Urinary bladder (tissue), 4 donors: ENCODE results near the gene STAT5A. TPM values are rescaled to one million over a fixed set of nuclear protein-coding genes. Genes with fewer than 3 reads are reported as not detected.

Experiments used
- DNase-seq: peaks from one replicate; pipeline ENCODE4 v3.0.0-alpha.2; 2015; ENCODE audit errors: extremely low spot score
- H3K27ac ChIP-seq: one replicate; pipeline ENCODE4 v1.5.1; 2013; ENCODE audit warnings: low read depth, mild to moderate bottlenecking, moderate library complexity
- H3K36me3 ChIP-seq: one replicate; pipeline ENCODE4 v1.6.1; 2013; ENCODE audit warnings: mild to moderate bottlenecking, moderate library complexity; ENCODE audit not compliant: insufficient read depth
- H3K4me1 ChIP-seq: one replicate; pipeline ENCODE4 v1.6.1; 2013; ENCODE audit warnings: mild to moderate bottlenecking, moderate library complexity; ENCODE audit not compliant: insufficient read depth
- H3K4me3 ChIP-seq: one replicate; pipeline ENCODE4 v1.5.1; 2013; ENCODE audit warnings: low read depth, low read length
- WGBS: extraction: QIAGEN DNeasy Blood & Tissue Kit; methylation state at CpG from one replicate; pipeline ENCODE4 v1.1.7; 2013; 5-methylcytosine and 5-hydroxymethylcytosine counted together
- polyA plus RNA-seq: library from polyadenylated mRNA; stranded (reverse); fragments of 200-250 nt; gene quantifications from one replicate; pipeline ENCODE4 v1.2.3, GENCODE V29; 2013
- total RNA-seq: library from RNA; depleted of rRNA; stranded (reverse); fragments of >200 nt; gene quantifications from one replicate; pipeline ENCODE4 v1.2.3, GENCODE V29; 2014
- donor health status: healthy with polysubstance abuse.
- donor health status: healthy.

STAT5A gene
- total and polyA plus RNA-seq, 2 donors, result 14.9 to 34.0 TPM

GRCh38 chr17:42329025-42329976, 41.0 kb downstream of the STAT5A start:
- DNase-seq, result no peak
- Histone ChIP-seq H3K4me1 (no peaks in the 10 kb centered on the region), H3K4me3 (no peak overlapping the region), H3K27ac (no peak overlapping the region), H3K36me3 (peaks cover 3% of the 10 kb centered on the region)
- 37% methylated on average over 11 of the region's 11 CpGs for WGBS

DNA sequence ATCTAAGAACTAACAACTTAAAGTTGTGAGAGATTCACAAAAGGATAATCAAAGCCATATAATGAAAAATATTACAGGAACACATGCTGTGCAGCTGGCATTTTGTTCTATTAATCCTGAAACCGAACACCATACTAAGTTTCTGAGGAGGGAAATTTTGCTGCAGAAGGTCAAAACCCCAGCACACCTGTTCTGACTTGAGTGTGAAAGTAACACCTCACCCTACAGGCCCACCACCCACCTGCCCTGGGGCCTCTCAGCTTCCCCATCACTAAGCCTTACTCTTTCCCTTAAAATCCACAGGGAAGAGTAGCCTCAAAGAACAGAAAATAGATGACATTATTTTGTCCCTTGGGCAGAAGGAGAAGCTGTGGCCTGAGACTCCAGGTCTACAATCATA, 44.8 kb downstream of the STAT5A start:
- DNase-seq, result no peak
- peaks cover 3% of the 10 kb centered on the region for H3K36me3 ChIP-seq
- no peaks in the 10 kb centered on the region for H3K4me1 ChIP-seq
- H3K4me3 ChIP-seq, result no peak overlapping the region
- H3K27ac ChIP-seq, result no peak overlapping the region
- WGBS, result 76% methylated on average over 1 of the region's 1 CpG

DNA sequence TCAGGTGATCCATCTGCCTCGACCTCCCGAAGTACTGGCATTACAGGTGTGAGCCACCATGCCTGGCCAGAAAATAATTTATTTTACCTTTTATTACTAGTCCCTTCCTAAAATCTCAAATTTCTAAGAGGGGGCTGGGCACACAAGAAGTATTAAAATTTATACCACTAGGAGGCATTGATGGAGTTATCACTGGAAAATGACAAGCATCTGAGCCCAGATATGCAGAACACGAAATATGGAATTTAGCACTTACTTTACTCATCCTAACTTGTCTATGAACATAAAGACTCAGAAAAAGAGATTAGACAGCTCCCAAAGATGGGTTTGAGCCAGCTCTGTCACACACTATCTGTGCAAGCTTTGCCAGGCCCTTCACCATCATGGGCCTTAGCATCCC, 46.4 kb downstream of the STAT5A start:
- Histone ChIP-seq H3K36me3 (peaks cover 3% of the 10 kb centered on the region), H3K27ac (no peak overlapping the region), H3K4me3 (no peak overlapping the region), H3K4me1 (no peaks in the 10 kb centered on the region)
- WGBS, result 76% methylated on average over 3 of the region's 3 CpGs
- no peak for DNase-seq

DNA sequence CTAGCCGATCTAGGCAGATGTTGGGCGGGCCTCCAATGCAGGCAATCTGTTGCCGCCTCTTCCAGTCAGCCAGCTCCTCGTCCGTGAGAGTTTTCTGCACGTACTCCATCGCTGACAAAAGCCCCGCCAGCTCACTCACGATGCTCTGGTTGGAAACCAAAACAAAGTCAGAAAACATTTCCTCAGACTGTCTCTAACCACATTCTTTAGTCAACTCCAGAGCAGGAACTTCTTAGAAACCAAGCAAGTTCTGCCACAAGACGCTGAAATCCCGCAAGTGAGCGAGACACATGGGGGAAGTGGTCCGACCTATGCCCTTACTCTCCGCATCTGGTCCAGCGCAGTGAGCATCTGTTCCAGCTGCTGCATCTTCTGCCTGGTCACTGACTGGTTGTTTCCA, 49.1 kb downstream of the STAT5A start:
- Histone ChIP-seq H3K27ac (no peak overlapping the region), H3K4me3 (no peak overlapping the region), H3K4me1 (no peaks in the 10 kb centered on the region), H3K36me3 (peaks cover 6% of the 10 kb centered on the region)
- no peak for DNase-seq
- WGBS, result 75% methylated on average over 15 of the region's 15 CpGs

DNA sequence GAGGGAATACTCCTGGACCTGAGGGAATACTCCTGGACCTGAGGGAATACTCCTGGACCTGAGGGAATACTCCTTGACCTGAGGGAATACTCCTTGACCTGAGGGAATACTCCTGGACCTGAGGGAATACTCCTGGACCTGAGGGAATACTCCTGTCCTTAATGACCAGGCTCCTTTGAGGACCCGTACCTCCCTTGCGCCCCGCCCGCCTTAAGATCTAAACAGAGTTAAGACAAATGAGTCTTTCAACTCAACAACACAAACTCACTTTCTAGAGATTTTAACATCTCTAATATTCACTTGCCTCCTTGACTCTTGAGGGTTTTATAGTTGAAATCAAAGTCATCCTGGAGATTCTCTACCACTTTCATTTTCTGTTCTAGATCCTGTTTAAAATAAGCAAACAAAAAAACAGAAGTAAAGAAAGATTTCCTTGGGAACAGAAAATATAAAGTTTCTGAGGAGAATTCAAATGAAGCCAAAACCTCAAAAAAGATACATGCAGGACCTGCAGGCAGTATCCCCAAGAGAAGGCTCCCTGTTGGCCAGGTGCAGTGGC, 50.2 kb downstream of the STAT5A start:
- no peak overlapping the region for H3K4me3 ChIP-seq
- 89% methylated on average over 4 of the region's 4 CpGs for WGBS
- H3K4me1 ChIP-seq, result no peaks in the 10 kb centered on the region
- H3K27ac ChIP-seq, result no peak overlapping the region
- DNase-seq, result no peak
- peaks cover 3% of the 10 kb centered on the region for H3K36me3 ChIP-seq

- Histone ChIP-seq H3K27ac (no peak overlapping the region), H3K36me3 (peaks cover 3% of the 10 kb centered on the region), H3K4me3 (no peak overlapping the region), H3K4me1 (no peaks in the 10 kb centered on the region)
- 84% methylated on average over 5 of the region's 5 CpGs for WGBS
- DNase-seq, result no peak
These were observed 50.9 kb downstream of the STAT5A start for GRCh38 chr17:42339221-42339620.

GRCh38 chr17:42340691-42341127, 52.4 kb downstream of the STAT5A start:
- Histone ChIP-seq H3K4me1 (no peaks in the 10 kb centered on the region), H3K27ac (no peak overlapping the region), H3K4me3 (no peak overlapping the region), H3K36me3 (peaks cover 6% of the 10 kb centered on the region)
- DNase-seq, result no peak

DNA sequence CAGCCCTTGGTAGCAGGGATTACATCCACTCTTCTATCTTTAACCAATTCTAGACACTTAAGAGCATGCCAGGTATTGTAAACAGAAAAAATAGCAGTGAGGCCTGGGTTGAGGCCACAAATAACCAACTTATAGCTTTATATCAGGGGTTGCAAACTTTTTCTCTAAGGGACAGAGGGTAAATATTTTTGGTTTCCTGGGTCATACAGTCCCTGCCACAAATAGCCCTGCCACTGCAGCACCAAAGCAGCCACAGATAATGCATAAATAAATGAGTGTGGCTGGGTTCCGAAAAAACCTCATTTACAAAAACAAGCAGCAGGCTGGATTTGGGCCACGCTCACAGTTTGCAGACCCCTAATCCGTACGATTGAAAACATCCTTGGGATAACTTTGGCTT, 53.3 kb downstream of the STAT5A start:
- H3K27ac ChIP-seq, result no peak overlapping the region
- 73% methylated on average over 4 of the region's 4 CpGs for WGBS
- no peak for DNase-seq
- peaks cover 7% of the 10 kb centered on the region for H3K36me3 ChIP-seq
- H3K4me3 ChIP-seq, result no peak overlapping the region
- H3K4me1 ChIP-seq, result no peaks in the 10 kb centered on the region

- no peak overlapping the region for H3K4me3 ChIP-seq
- WGBS, result 79% methylated on average over 9 of the region's 9 CpGs
- H3K4me1 ChIP-seq, result no peaks in the 10 kb centered on the region
- H3K27ac ChIP-seq, result no peak overlapping the region
- no peak for DNase-seq
- H3K36me3 ChIP-seq, result peaks cover 7% of the 10 kb centered on the region
These were observed 54.1 kb downstream of the STAT5A start for GRCh38 chr17:42342242-42343008.

GRCh38 chr17:42345396-42346073, 57.2 kb downstream of the STAT5A start:
- no peaks in the 10 kb centered on the region for H3K4me1 ChIP-seq
- 88% methylated on average over 13 of the region's 13 CpGs for WGBS
- peaks cover 7% of the 10 kb centered on the region for H3K36me3 ChIP-seq
- no peak overlapping the region for H3K27ac ChIP-seq
- no peak for DNase-seq
- H3K4me3 ChIP-seq, result no peak overlapping the region

DNA sequence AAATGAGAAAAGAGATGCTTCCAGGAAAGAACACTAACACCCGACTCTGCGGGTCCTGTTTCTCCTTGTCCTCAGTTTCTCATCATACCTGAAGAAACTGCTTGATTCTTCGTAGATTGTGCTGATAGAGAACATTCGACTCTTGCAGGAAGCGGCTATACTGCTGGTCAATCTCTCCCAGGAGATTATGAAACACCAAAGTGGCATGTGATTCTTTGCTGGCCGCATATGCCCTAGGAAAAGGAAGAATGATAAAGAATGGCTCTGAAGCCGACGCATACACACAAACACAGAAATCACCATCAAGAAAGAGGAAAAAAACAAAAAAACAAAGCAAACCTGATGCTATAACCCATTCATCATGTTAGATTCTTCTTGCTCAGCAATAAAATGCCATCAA, 58.2 kb downstream of the STAT5A start:
- H3K27ac ChIP-seq, result no peak overlapping the region
- WGBS, result 90% methylated on average over 8 of the region's 8 CpGs
- peaks cover 7% of the 10 kb centered on the region for H3K36me3 ChIP-seq
- no peaks in the 10 kb centered on the region for H3K4me1 ChIP-seq
- no peak for DNase-seq
- H3K4me3 ChIP-seq, result no peak overlapping the region

GRCh38 chr17:42347198-42347597, 58.9 kb downstream of the STAT5A start:
- H3K27ac ChIP-seq, result peak overlapping the region; percentile 47
- H3K4me1 ChIP-seq, result no peaks in the 10 kb centered on the region
- no peak overlapping the region for H3K4me3 ChIP-seq
- DNase-seq, result no peak
- peaks cover 5% of the 10 kb centered on the region for H3K36me3 ChIP-seq

GRCh38 chr17:42347606-42348005, 59.3 kb downstream of the STAT5A start:
- DNase-seq, result no peak
- Histone ChIP-seq H3K27ac (peak overlapping the region; percentile 47), H3K4me3 (no peak overlapping the region), H3K36me3 (peaks cover 4% of the 10 kb centered on the region), H3K4me1 (no peaks in the 10 kb centered on the region)
- 72% methylated on average over 3 of the region's 3 CpGs for WGBS
